Caco-2 (cell line): ENCODE measurements around the gene FOSL2. TPM values are rescaled to one million over a fixed set of nuclear protein-coding genes. Genes with fewer than 3 reads are reported as not detected.

Experiments
- BruUV-seq: library from RNA; stranded (reverse); fragments of 400-500 nt; replicated peaks from 2 replicates; lab custom pipeline; 2021; lab: Mats Ljungman, UMichigan
- CTCF ChIA-PET: fragments of 300-600 bp; sonication (Branson Sonifier 250); formaldehyde crosslinking; loops from one replicate; lab custom pipeline; 2022; ENCODE audit warnings: antibody characterized with exemption; lab: Charles Lee
- POLR2A ChIA-PET: fragments of 300-600 bp; sonication (Branson Sonifier 250); formaldehyde crosslinking; loops from one replicate; lab custom pipeline; 2022; ENCODE audit warnings: antibody characterized with exemption; lab: Charles Lee
- DNase-seq, 2 experiments: peaks; one replicate each; pipeline versions ENCODE4 v3.0.0 to v3.0.0-alpha.2; 2020 to 2022
- H3K27me3 ChIP-seq: replicated peaks from 2 replicates; pipeline ENCODE4 v1.6.0; 2011; ENCODE audit warnings: low read length; ENCODE audit not compliant: control insufficient read depth, insufficient read depth
- H3K36me3 ChIP-seq: 2 replicates; pipeline ENCODE4 v1.5.1; 2011; ENCODE audit warnings: low read length; ENCODE audit not compliant: control insufficient read depth, insufficient read depth
- H3K4me1 ChIP-seq: fragments of 250-450 bp; sonication (Bioruptor Pico); 2 replicates; pipeline ENCODE4 v1.5.1; 2020; ENCODE audit warnings: mild to moderate bottlenecking
- H3K4me3 ChIP-seq: 2 replicates; pipeline ENCODE4 v1.5.1; 2011; ENCODE audit warnings: low read depth, mild to moderate bottlenecking, control low read depth, low read length
- H3K9me3 ChIP-seq: fragments of 250-450 bp; sonication (Bioruptor Pico); 2 replicates; pipeline ENCODE4 v1.5.1; 2020; ENCODE audit warnings: mild to moderate bottlenecking, moderate library complexity
- H3K27ac Mint-ChIP-seq: one replicate; pipeline ENCODE4 v1.8.0; 2022; ENCODE audit warnings: mixed read lengths; ENCODE audit not compliant: unreplicated experiment
- H3K27me3 Mint-ChIP-seq: one replicate; pipeline ENCODE4 v1.8.0; 2022; ENCODE audit warnings: mixed read lengths; ENCODE audit not compliant: insufficient read depth, unreplicated experiment
- H3K36me3 Mint-ChIP-seq: one replicate; pipeline ENCODE4 v1.8.0; 2022; ENCODE audit warnings: mild to moderate bottlenecking, mixed read lengths; ENCODE audit not compliant: insufficient read depth, unreplicated experiment
- H3K4me1 Mint-ChIP-seq: one replicate; pipeline ENCODE4 v1.8.0; 2022; ENCODE audit warnings: low read depth, mixed read lengths; ENCODE audit not compliant: unreplicated experiment
- H3K4me3 Mint-ChIP-seq: one replicate; pipeline ENCODE4 v1.8.0; 2022; ENCODE audit warnings: mild to moderate bottlenecking, moderate library complexity, mixed read lengths; ENCODE audit not compliant: unreplicated experiment
- H3K9me3 Mint-ChIP-seq: one replicate; pipeline ENCODE4 v1.8.0; 2022; ENCODE audit warnings: mixed read lengths; ENCODE audit not compliant: unreplicated experiment
- CTCF ChIP-seq, 2 experiments: fragments of 200-600 bp in 1 of 2; IDR thresholded peaks; 1 replicate in 1 of 2; 2 replicates in 1 of 2; pipeline versions ENCODE4 v1.5.1 to v1.8.0; 2011 to 2022; ENCODE audit warnings: antibody characterized with exemption in 1 of 2, control low read depth in 1 of 2, inconsistent platforms in 1 of 2, low read depth in 1 of 2, low read length in 1 of 2, mild to moderate bottlenecking in 1 of 2, moderate library complexity in 1 of 2; ENCODE audit not compliant: insufficient read depth in 1 of 2, severe bottlenecking in 1 of 2, unreplicated experiment in 1 of 2
- intact Hi-C: fragments of 100-400 bp; cut with micrococcal nuclease; formaldehyde crosslinking; loops from one replicate; pipeline ENCODE4 v1.10.0; 2022; ENCODE audit not compliant: unreplicated experiment
- total RNA-seq: library from RNA; stranded (reverse); gene quantifications from 2 replicates; pipeline ENCODE4 v1.2.3, GENCODE V29; 2022

Gene FOSL2
- total RNA-seq, 1 experiment from 2014 or later = 64.6 TPM

GRCh38 chr2:28377984-28378678 lies 14.5 kb upstream of the FOSL2 start:
- Mint-ChIP-seq H3K27ac (no peak overlapping the region), H3K9me3 (no peaks in the 10 kb centered on the region), H3K4me3 (no peak overlapping the region), H3K4me1 (peaks cover 8% of the 10 kb centered on the region), H3K36me3 (no peaks in the 10 kb centered on the region), H3K27me3 (no peaks in the 10 kb centered on the region)
- intact Hi-C loops = no loop called here
- H3K4me1 ChIP-seq = peaks cover 48% of the 10 kb centered on the region
- no peaks in the 10 kb centered on the region for H3K9me3 ChIP-seq
- H3K4me3 ChIP-seq = no peak overlapping the region
- POLR2A ChIA-PET = interaction anchor here (0.7 kb wide), 1 partner anchor 11 kb away, joined by 3 read pairs; no protein-coding TSS in a partner anchor
- CTCF ChIA-PET = no interaction called here
- BruUV-seq = no TSS peak
- no peaks in the 10 kb centered on the region for H3K27me3 ChIP-seq
- no peak for TF ChIP-seq CTCF (IDR thresholded peaks at IDR 0.05; ENCODE audit: insufficient read depth in 1 of 2, low read depth in 1 of 2, low read length in 1 of 2, severe bottlenecking in 1 of 2, unreplicated experiment in 1 of 2)
- DNase-seq = no peak
- H3K36me3 ChIP-seq = no peaks in the 10 kb centered on the region

- no peaks in the 10 kb centered on the region for H3K36me3 Mint-ChIP-seq
- no peaks in the 10 kb centered on the region for H3K9me3 Mint-ChIP-seq
- H3K27me3 Mint-ChIP-seq = no peaks in the 10 kb centered on the region
- intact Hi-C loops = no loop called here
- peaks cover 50% of the 10 kb centered on the region for H3K4me1 ChIP-seq
- no peaks in the 10 kb centered on the region for H3K27me3 ChIP-seq
- no peak for DNase-seq
- BruUV-seq = no TSS peak
- H3K27ac Mint-ChIP-seq = no peak overlapping the region
- no peak overlapping the region for H3K4me3 ChIP-seq
- H3K36me3 ChIP-seq = no peaks in the 10 kb centered on the region
- H3K4me3 Mint-ChIP-seq = no peak overlapping the region
- peaks cover 13% of the 10 kb centered on the region for H3K4me1 Mint-ChIP-seq
- POLR2A ChIA-PET = interaction anchor here (0.7 kb wide), 1 partner anchor 11 kb away, joined by 3 read pairs; no protein-coding TSS in a partner anchor
- H3K9me3 ChIP-seq = no peaks in the 10 kb centered on the region
- CTCF ChIA-PET = no interaction called here
- TF ChIP-seq CTCF (IDR thresholded peaks at IDR 0.05; ENCODE audit: insufficient read depth in 1 of 2, low read depth in 1 of 2, low read length in 1 of 2, severe bottlenecking in 1 of 2, unreplicated experiment in 1 of 2) = no peak
Observed at GRCh38 chr2:28378679-28379584, 13.7 kb upstream of the FOSL2 start.

- intact Hi-C loops = loop anchor here (5.0 kb wide), 1 partner anchor 838 kb away; no protein-coding TSS in a partner anchor
- CTCF ChIA-PET = no interaction called here
- peaks cover 13% of the 10 kb centered on the region for H3K4me1 Mint-ChIP-seq
- POLR2A ChIA-PET = no interaction called here
- no peaks in the 10 kb centered on the region for H3K36me3 Mint-ChIP-seq
- TF ChIP-seq CTCF (IDR thresholded peaks at IDR 0.05; ENCODE audit: insufficient read depth in 1 of 2, low read depth in 1 of 2, low read length in 1 of 2, severe bottlenecking in 1 of 2, unreplicated experiment in 1 of 2) = no peak
- H3K4me1 ChIP-seq = peaks cover 50% of the 10 kb centered on the region
- H3K27ac Mint-ChIP-seq = peak overlapping the region; percentile 45
- H3K27me3 Mint-ChIP-seq = no peaks in the 10 kb centered on the region
- no peak overlapping the region for H3K4me3 ChIP-seq
- no peak for DNase-seq
- no peak overlapping the region for H3K4me3 Mint-ChIP-seq
- no peaks in the 10 kb centered on the region for H3K9me3 ChIP-seq
- H3K27me3 ChIP-seq = no peaks in the 10 kb centered on the region
- no peaks in the 10 kb centered on the region for H3K36me3 ChIP-seq
- no peaks in the 10 kb centered on the region for H3K9me3 Mint-ChIP-seq
- BruUV-seq = no TSS peak
Observed at GRCh38 chr2:28380219-28380618, 12.4 kb upstream of the FOSL2 start.
